Measurements from ENCODE around the gene CALHM4. TPM values are rescaled to one million over a fixed set of nuclear protein-coding genes. Genes with fewer than 3 reads are reported as not detected.

CALHM4 gene
- total and polyA plus RNA-seq, 2 donors (not counting 3 experiments of a cell fraction or from before 2014, with no cell fraction given): 1.2 TPM; not detected in 1

GRCh38 chr6:116595247-116595646 is 41.7 kb downstream of the CALHM4 start:
- CTCF ChIA-PET: no interaction called here

More at GRCh38 chr6:116595247-116595646, 41.7 kb downstream of the CALHM4 start:
- FAIRE-seq (no peak), DNase-seq (ENCODE audit: low read depth, low spot score) (no peak)
- Histone ChIP-seq H3K27ac (ENCODE audit: insufficient read depth, low read depth, low read length) (no peak overlapping the region), H2AFZ (ENCODE audit: low read depth, low read length) (no peak overlapping the region), H3K4me3 (replicated peaks in 1 of 3; ENCODE audit: insufficient read depth in 1 of 3, low read depth in 1 of 3, low read length in 3 of 3) (no peak overlapping the region), H3K9ac (replicated peaks; ENCODE audit: extremely low read depth, insufficient read depth, low read length) (no peak overlapping the region), H3K36me3 (ENCODE audit: control insufficient read depth in 2 of 2, extremely low read depth in 1 of 2, insufficient read depth in 2 of 2, low read length in 2 of 2) (peaks cover 4 to 16% of the 10 kb centered on the region in 2 experiments), H4K20me1 (replicated peaks; ENCODE audit: control insufficient read depth, extremely low read depth, insufficient read depth, low read length) (no peaks in the 10 kb centered on the region), H3K9me3 (replicated peaks; ENCODE audit: control insufficient read depth, insufficient read depth, low read length) (no peaks in the 10 kb centered on the region), H3K4me1 (ENCODE audit: control insufficient read depth, extremely low read depth, insufficient read depth, low read length) (no peaks in the 10 kb centered on the region), H3K4me2 (ENCODE audit: insufficient read depth, low read length) (no peak overlapping the region), H3K79me2 (ENCODE audit: control insufficient read depth, insufficient read depth, low read length) (no peaks in the 10 kb centered on the region), H3K9me1 (replicated peaks; ENCODE audit: control insufficient read depth, extremely low read depth, insufficient read depth, low read length) (no peaks in the 10 kb centered on the region), H3K27me3 (ENCODE audit: control insufficient read depth in 2 of 2, insufficient read depth in 2 of 2, low read length in 2 of 2) (no peaks in the 10 kb centered on the region)
- intact Hi-C loops (cut with micrococcal nuclease): no loop called here
- TF ChIP-seq POLR2AphosphoS5 (IDR thresholded peaks at IDR 0.05; ENCODE audit: insufficient read depth, low read depth, low read length): no peak
- TF ChIP-seq MAX (IDR thresholded peaks at IDR 0.05; ENCODE audit: insufficient read depth, insufficient read length): no peak
- TF ChIP-seq GATA2 (IDR thresholded peaks at IDR 0.05; ENCODE audit: insufficient read depth, insufficient read length, low read depth, low read length): no peak
- TF ChIP-seq EZH2 (IDR thresholded peaks at IDR 0.05; ENCODE audit: borderline replicate concordance, low read depth, low read length, severe bottlenecking): no peak
- no peak for TF ChIP-seq MYC (IDR thresholded peaks at IDR 0.05; ENCODE audit: low read depth, low read length)
- TF ChIP-seq POLR2A (IDR thresholded peaks at IDR 0.05; ENCODE audit: low read depth, low read length): no peak
- TF ChIP-seq JUN (IDR thresholded peaks at IDR 0.05; ENCODE audit: borderline replicate concordance, insufficient read depth, insufficient read length, low read depth): no peak
- TF ChIP-seq CTCF (IDR thresholded peaks at IDR 0.05; ENCODE audit: extremely low read depth in 1 of 2, insufficient read depth in 1 of 2, low read depth in 1 of 2, low read length in 2 of 2): no peak
- no peak for TF ChIP-seq FOS (IDR thresholded peaks at IDR 0.05; ENCODE audit: borderline replicate concordance, insufficient read depth, low read length)
- POLR2A ChIA-PET: no interaction called here
- dilution Hi-C loops (cut with MboI; ENCODE audit: extremely low pct_ligation_motif_present, low sequenced_read_pairs): no loop called here
- no TSS peak for BruUV-seq (replicated peaks)

All from endothelial cell of umbilical vein (primary cell).